ENCODE data around the gene HENMT1. TPM values are rescaled to one million over a fixed set of nuclear protein-coding genes. Genes with fewer than 3 reads are reported as not detected.

The HENMT1 gene
- 2.6 and 2.9 TPM in 2 replicates for total RNA-seq

GRCh38 chr1:108661030-108661609, at the start of gene HENMT1:
Gene HENMT1 (minus strand): TSS chr1:108661093. CDS start chr1:108659884, 1,209 bp downstream.

GRCh38 chr1:108691942-108692723, 31.2 kb upstream of the HENMT1 start, which contains the start of gene PRPF38B:
Gene PRPF38B (plus strand): TSS chr1:108692310. CDS start chr1:108692592, 282 bp downstream.

Other genes with a start within 250 kb of the HENMT1 start
- gene NBPF6, start 210.8 kb downstream of the HENMT1 start, total RNA-seq: not detected in 2 replicates
- 7.1 and 7.5 TPM in 2 replicates for gene EEIG2, start 101.0 kb downstream of the HENMT1 start, total RNA-seq
- 9.1 and 15.8 TPM in 2 replicates for gene PRPF38B, start 31.2 kb upstream of the HENMT1 start, total RNA-seq
- not detected in 2 replicates for gene FNDC7, start 51.8 kb upstream of the HENMT1 start, total RNA-seq
- 62.6 and 63.7 TPM in 2 replicates for gene STXBP3, start 85.6 kb upstream of the HENMT1 start, total RNA-seq
- not detected in 2 replicates for gene AKNAD1, start 196.0 kb upstream of the HENMT1 start, total RNA-seq
- 21.1 and 24.5 TPM in 2 replicates for gene GPSM2, start 215.9 kb upstream of the HENMT1 start, total RNA-seq

Data from epithelial cell of umbilical artery (primary cell).